Activated CD4-positive, CD25-positive, alpha-beta regulatory T cell (primary cell): ENCODE data around the gene EXOSC5.

ENCODE experiments used
- DNase-seq, 4 experiments: peaks; one replicate each; lab custom pipeline; 2025; lab: John Stamatoyannopoulos, UW

Gene EXOSC5

DNA sequence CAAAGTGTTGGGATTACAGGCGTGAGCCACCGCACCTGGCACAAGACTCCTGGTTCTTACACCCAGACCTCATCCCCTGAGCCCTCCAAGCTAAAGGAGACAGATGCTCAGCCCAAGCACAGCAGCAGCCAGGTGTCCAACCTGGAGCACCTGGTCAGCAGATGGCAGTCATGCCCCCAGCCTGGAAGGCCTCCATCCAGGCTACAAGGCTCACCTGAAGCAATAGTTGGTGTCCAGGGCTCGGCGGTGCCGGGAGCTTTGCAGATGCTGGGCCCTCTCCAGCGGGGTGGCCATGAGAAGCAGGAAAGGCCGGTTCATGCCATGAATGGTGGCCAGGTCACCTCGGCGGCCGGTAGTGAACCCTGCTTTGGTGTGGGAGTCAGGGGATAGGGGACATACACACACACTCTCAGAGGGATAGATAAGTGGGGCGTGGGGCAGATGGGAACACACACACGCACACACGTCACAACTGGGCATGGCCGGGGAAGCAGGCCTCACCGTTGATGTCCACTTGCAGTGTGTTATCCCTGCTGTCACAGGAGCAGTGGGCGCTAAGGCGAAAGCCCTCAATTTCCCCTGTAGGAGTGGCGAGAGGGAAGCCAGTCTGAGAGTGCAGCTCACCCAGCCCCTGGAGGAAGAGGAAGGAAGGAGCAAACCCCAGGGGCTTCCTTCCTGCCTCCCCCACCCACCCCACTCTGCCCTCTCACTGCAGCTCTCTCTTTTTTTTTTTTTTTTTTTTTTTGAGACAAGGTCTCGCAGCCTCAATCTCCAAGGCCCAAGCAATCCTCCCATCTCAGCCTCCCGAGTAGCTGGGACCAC is 55.3 kb downstream of the EXOSC5 start:
- DNase-seq = no peak

DNA sequence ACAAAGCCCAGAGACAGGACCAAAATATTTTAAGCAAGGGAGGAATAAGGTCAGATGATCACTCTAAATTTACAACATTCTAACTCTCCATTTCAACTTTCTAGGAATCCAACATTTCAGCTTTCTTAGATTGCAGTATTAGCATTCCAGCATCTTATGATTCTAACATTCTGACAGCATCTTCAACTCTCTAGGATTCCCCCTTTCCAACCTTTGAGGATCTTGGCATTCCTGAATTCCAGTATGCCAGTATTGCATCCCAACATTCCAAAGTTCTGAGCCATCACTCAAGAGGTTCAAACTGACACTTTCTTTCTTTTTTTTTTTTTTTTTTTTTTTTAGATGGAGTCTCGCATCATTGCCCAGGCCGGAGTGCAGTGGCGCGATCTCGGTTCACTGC is 57.2 kb downstream of the EXOSC5 start:
- no peak for DNase-seq
